Measurements from ENCODE around the gene DNAJC11.
A peak's percentile ranks its signal among the peaks of the same experiment; 100 is the strongest.
"Not testable (repeated sequence)": the region's sequence is repeated elsewhere in the genome, so short reads cannot be mapped to it uniquely, and the experiment has no call there.

The DNAJC11 gene

DNA sequence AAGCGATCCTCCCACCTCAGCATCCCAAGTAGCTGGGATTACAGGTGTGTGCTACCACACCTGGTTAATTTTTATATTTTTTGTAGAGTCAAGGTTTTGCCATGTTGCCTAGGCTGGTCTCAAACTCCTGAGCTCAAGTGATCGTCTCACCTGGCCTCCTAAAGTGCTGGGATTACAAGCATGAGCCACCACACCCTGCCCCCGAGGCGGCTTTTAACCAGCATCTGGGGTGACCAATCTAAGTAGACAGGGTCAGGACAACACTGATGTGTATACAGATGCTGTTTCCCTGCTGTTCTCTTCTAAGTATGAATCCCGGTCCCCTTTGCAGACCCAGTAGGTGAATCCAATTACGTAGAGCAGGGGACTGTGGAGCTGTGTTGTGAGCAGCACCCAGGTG lies 53.1 kb downstream of the DNAJC11 start:
- DNase-seq: no peak

DNA sequence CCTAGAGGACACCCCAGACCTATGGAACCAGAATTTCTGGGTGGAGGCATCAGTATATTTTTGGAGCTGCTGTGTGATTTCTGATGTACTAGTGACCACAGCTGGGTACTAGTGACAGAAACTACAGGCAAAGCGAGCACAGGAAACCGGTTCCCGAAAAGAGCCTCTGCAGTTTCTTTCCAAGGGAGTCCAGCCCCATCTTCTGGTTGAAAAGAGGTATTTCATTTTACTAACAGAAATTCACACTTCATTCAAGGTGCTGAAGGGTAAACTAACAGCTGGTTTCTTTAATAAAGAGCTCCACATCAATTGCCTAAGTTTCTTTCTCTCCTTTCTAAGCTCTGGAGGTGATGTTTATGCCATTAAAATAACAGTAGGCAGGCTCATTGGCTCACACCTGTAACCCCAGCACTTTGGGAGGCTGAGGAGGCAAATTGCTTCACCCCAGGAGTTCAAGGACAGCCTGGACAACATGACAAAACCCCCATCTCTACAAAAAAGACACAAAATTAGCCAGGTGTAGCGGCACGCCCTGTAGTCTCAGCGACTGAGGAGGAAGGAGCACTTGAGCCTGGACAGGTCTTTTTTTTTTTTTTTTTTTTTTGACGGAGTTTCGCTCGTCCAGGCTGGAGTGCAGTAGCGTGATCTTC lies 55.0 kb downstream of the DNAJC11 start:
- DNase-seq: no peak

DNA sequence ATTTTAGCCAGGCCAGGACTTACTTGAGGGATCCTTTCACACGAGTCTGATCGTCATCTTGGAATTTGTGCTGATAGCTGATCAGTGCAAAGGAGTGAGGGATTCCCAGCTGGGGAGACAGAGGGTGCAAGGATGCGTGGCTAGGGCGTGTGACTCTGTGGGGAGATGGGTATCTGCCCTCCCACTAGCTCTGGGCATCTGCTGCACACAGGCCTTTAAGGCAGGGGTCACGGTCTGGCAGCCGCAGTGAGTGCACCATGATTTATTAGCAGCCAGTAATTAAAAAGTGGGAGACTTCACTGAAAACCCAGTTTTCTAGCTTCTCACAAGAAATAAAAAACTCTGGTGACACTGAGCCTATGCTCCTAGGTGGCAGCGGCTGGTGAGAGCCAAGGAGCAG lies 56.6 kb downstream of the DNAJC11 start:
- DNase-seq: no peak

DNA sequence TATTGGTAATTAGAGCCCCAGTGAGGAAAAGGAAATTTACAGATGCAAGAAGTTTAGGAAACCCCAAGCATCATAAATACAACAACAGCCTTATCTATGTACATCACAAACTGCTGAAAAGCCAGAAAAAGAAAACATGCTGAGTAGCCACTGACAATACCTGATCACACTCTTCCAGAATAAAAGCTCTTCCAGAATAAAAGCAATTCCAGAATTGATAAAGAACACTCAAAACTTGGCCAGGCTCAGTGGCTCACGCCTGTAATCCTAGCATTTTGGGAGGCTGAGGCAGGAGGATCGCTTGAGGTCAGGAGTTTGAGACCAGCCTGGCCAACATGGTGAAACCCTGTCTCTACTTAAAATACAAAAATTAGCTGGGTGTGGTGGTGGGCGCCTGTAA lies 60.7 kb downstream of the DNAJC11 start:
- DNase-seq: not testable (repeated sequence)

DNA sequence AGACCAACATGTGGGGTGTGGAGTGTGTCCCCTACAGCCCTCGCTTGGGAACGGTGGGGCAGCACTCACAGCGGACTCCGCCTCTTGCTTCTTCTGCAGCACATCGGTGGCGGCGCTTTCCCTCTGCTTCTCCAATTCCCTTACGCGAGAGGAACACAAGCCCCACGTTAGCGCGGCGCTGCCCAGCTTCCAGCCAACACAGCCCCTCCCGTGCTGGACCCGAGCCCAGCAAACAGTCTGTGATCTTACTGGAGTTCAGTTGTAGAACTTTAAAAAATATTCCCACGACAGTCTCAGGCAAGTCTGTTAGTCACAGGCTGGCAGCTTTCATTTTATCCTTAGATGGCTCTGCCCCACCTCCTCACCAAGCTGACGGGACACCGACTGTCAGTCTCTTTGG lies 63.4 kb downstream of the DNAJC11 start:
- DNase-seq: no peak

- no peak for DNase-seq
These were observed 63.8 kb downstream of the DNAJC11 start for GRCh38 chr1:6637770-6638169.

- not testable (repeated sequence) for DNase-seq
These were observed 64.8 kb downstream of the DNAJC11 start for GRCh38 chr1:6636778-6637177.

GRCh38 chr1:6635910-6636760 lies 65.5 kb downstream of the DNAJC11 start:
- DNase-seq: no peak

- DNase-seq: no peak
These were observed 66.3 kb downstream of the DNAJC11 start for GRCh38 chr1:6635161-6635909.

DNA sequence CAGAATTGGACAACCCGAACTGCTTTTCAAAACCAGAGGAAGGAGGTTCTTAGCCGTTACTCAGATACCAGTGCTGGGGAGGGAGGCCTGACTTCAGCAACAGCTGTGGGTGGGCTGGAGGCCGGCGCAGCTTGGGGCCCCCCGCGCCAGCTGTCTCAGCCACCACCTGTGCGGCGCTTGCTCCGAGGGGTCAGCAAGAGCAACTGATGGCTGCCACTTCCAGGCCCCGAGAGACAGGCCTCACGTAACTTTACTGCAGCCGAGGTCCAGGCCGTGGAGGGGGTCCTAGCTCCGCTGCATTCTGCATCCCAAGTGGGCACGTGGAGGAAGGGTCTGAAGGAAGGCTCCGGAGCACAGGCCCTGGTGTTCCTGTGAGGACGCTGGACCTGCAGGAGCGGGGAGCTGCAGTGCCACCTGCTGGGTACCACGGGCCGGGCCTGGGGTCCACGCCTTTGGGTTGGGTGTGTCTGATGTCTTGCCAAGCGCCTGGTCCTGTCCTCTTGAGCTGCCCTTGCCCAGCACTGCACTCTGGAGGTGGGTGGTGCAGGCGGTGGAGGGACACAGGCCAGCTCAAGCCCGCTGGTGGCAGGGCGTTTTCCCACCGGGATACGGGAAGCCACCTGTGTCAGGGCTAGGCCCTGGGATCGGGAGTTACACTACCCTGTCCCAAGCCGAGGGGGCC lies 67.1 kb downstream of the DNAJC11 start:
- peak; percentile 31 for DNase-seq

GRCh38 chr1:6632588-6633514 lies 68.8 kb downstream of the DNAJC11 start:
- no peak for DNase-seq

- no peak for DNase-seq
These were observed 70.6 kb downstream of the DNAJC11 start for GRCh38 chr1:6631058-6631457.

GRCh38 chr1:6630027-6630426 lies 71.6 kb downstream of the DNAJC11 start:
- no peak for DNase-seq

GRCh38 chr1:6628971-6629479 lies 72.6 kb downstream of the DNAJC11 start:
- no peak for DNase-seq

- no peak for DNase-seq
These were observed 73.6 kb downstream of the DNAJC11 start for GRCh38 chr1:6627841-6628545.

- no peak for DNase-seq
These were observed 74.6 kb downstream of the DNAJC11 start for GRCh38 chr1:6627031-6627430.

DNA sequence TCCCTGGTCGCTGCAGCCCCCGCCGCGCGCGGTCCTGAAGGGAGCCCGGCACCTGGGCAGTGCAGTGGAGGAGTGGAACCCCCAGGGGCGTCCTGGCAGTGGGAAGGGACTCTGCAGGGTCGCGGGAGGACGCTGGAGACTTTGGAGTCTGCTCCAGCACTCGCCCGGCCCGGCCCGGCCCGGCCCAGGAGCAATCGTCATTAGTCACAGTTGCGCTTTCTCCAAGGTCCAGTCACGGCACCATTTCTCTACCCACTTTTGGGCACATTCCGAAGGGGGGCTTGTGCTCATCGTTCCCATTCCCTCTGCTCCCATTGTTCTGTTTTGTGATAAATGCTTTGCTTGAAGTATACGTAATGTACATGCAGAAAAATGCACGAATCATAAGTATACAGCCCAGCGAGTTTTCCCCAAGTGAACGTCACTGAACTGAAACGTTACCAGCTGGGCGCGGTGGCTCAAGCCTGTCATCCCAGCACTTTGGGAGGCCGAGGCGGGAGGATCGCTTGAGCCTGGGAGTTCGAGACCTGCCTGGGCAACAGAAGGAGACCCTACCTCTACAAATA lies 75.9 kb downstream of the DNAJC11 start:
- no peak for DNase-seq

DNA sequence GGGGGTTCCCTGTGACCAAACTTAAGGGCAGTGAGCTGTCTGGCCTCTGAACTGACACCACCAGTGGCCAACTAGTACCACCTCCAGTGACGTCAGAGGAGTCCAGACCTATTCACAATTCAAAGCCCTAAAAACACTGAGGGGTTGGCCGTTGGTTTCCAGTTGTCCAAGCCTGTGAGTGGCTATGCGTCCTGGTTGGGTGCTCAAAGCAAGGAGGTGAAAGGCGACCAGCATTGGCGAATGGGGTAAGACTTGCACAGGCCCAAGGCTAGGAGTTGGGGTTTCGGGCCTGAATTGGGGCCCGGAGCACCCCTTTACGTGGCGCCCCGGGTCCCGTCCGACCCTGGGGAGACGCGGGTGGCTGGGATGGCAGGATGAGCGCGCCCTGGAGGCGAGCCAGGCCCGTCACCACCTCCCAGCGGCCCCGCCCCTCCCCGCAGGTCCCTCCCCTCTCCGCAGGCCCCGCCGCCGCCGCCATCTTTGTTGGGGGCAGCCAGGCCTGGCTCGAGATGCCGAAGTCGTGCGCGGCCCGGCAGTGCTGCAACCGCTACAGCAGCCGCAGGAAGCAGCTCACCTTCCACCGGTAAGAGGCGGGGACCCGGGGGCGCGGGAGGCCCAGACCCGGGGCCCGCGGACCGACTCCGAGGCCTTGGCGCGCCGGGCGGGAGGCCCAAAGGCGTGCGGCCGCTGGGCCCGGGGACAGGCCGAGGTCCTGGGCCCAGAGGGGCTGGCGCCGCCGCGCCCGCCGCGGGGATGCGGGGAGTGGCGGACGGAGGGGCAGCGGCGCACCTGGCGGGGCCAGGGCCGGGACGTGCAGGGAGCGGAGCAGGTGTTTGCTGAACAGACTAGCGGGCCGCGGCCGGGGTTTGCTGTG lies 76.7 kb downstream of the DNAJC11 start, which contains the start of gene THAP3:
Gene THAP3 (plus strand): TSS at position 159 of the 874 bp plus-strand sequence. CDS start 351 bp downstream, at position 510.
- peak; percentile 81 for DNase-seq

DNA sequence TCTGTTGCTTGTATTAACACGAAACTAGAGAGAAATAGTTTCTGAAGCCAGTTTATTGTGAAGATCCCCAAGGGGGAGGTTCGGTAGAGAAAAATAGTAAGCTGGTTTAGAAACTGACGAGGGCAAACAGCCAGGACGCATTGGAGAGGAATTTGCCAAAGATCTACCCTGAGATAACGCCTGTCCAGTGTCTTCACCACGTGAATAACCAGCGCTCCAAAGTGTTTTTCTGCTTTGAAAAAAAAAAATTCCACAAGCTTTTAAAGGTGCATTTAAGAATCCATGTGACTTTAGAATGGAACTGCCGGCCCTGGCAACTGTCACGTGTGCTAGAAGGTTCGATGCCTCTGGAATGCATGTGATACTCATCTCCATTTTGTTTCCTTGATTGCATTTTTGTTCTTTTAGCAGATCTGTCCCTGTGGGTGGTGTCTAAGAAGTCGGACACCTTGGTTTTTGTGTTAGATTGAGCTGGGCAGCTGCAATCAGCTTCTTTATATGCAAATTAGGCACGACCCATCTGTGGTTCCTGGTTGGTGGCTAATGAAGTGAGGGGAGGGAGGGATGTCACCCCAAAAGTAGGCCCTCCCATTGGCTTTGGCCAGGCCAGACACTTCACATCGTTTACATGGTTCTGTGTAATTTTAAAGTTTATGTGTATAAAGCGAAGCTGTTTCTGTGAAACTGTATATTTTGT lies 78.2 kb downstream of the DNAJC11 start:
- DNase-seq: no peak
